ENCODE data around the gene HPCAL1.
A peak's percentile ranks its signal among the peaks of the same experiment; 100 is the strongest.
"Not testable (repeated sequence)": the region's sequence is repeated elsewhere in the genome, so short reads cannot be mapped to it uniquely, and the experiment has no call there.

HPCAL1 gene

DNA sequence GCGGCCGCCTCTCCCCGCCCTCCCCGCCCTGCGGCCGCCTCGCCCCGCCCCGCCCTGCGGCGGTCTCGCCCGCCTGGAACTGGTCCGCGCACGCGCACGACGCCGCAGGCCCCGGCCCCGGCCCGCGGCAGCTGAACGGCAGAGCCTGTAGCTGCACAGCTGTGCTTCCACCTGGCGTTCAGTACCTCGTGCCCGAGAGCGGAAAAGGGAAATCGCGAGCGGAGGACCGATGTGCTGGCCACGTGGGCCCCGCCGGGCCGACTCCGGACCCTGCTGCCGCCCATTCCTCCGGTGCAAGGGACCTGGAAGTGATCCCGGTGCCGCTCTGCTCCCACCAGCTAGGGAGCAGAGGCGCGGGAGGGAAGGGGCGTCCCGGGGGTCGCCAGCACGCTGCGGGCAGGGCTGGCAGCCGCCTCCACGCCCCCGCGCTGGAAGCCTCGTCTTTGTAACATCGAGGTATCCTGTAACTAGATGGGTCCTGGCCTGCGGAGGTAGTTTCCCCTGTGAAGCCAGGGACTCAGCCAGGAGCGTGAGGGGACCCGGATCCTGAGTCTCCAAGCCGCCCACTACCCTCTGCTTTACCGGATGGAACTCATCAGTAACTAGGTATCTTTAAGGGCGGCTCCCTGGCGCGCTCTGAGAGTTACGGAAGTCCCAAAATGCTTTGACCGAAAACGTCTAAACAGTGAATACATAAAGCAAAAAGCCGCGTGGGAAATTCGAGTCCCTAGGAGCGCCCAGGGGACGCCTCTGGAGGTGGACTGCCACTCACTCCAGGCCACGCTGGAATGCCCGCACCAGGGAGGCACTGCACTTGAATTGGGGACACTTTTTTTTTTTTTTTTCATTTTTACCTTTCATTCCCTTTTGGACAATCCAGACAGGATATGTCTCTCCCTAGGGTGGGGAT lies 146.1 kb downstream of the HPCAL1 start:
- no peak for DNase-seq

DNA sequence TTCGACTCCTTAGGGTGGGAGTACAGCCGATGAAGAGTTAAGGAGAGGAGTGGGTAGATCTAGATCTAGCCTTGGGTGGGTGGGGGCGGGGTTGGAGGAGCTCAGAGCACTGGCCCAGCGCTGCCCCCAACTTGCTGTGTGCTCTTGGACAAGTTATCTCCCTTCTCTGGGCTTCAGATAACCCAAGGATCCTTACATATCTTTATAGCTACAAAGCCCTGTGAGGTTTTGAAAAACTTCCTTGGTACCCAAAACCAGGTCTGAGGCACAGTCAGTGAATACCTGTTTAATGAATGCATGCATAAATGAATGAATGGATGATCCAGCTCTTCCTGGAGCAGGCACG lies 146.8 kb downstream of the HPCAL1 start:
- DNase-seq, result no peak

DNA sequence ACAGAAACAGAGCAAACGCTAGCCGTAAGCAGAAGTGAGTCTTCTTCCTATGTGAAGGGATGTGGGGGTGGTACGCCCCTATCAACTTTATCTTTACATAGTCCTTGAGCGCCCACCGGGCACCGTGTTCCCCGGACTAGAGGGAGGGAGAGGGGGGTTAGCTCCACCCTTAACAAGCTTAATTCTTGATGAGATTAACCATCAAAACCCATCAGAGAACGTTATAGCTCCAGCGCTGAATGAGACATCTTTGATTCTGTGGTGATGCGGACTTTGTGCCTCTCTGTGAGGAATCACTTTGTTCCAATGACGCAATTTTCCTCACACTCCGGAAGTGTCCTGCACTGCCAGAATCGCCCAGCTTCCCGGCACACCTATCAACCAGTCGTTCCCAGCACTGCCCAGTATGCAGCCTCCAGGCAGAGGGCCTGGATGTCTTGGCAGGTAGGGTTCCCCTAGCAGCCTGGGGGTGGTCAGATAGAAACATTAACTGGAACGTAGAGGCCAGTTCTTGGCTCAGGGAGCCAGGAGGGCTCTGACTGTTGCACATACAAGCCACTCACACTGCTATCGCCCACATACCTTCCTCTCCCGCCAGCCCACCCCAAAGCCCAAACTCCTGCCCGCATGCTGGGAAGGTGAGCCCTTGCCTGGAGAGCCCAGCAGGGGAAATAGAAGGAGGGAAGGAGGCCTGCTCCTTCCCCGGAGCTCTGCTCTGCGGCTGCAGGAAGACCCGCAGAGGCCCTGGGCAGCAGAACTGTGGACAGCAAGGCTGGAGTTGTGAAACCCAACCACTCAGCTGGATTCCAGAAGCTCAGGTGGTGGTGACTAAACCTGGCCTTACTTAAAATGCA lies 147.4 kb downstream of the HPCAL1 start:
- no peak for DNase-seq

DNA sequence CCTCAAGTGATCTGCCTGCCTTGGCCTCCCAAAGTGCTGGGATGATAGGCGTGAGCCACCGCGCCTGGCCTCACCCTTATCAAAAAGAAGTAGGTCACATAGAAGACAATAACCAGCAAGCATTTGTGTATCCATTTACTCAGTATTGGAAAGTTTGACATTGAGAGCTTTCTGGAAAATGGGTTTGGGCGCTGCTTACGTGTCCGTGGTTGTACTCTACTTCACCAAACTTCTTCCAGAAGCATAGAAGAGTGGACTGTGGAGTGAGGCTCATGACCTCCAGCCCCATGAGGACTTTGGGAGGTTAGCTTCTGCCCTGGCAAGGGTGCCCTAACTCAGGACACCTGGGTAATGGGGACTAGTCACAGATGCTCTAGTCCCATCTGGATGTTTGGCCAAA lies 149.1 kb downstream of the HPCAL1 start:
- no peak for DNase-seq

DNA sequence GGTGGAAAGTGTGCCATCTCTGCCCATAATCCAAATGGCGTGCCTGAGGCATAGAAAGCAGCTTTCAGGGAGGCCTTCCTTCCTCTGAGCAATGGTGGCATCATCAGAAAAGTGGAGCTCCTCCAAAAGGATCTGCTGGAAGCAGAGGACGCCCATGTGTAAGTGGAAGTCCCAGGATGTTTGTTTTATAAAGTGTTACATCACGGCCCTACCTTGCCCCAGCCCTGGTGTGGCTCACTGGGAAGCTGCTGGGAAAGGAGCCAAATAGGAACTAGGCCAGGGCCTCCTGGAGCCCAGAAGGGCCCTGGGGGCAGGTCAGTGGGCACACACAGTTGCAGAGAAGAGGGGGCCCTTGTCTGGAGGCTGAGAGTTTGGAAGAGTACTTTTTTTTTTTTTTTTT lies 149.6 kb downstream of the HPCAL1 start:
- peak; percentile 41 for DNase-seq

DNA sequence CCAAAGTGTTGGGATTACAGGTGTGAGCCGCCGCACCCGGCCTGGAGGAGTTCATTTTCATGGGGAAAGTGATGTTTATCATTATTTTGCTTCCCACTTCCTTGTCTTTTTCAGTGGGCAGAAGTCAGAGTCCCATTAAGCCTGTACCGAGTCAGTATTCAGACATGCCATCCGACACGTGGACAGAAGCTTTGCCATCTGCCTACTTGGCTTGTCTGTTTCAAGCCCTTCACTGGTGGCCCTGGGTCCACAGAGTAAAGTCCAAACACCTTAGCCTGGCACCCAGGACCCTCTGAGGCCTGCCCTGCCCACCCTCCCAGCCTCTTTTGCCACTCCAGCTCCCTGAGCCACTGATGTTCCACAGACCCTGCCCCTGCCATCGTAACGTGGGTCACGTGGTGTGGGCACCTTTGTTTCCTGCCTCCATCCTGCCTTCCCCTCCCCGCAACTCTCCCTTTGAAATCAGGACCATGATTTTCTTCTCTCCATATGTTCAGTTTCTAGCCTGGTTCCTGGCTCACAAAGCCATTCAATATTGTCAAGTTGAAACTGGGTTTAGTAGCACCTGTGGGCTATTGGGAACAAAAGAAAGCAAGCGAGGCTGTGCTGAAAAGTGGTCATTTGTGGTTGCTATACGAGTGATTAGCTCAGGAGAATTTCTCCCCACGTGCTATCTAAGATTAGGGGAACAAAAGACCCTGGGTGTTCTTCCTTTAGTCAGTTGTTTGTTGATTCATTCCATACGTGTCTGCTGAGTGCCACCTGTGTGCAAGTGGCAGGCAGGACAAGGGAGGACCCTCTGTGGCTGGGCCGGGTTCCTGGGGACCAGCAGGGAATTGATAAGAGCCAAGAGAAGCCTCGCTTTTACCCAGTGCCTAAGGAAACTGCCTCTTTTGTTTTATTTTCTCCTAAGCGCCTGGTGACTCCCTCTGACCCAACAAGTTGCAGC lies 150.5 kb downstream of the HPCAL1 start:
- DNase-seq, result no peak

DNA sequence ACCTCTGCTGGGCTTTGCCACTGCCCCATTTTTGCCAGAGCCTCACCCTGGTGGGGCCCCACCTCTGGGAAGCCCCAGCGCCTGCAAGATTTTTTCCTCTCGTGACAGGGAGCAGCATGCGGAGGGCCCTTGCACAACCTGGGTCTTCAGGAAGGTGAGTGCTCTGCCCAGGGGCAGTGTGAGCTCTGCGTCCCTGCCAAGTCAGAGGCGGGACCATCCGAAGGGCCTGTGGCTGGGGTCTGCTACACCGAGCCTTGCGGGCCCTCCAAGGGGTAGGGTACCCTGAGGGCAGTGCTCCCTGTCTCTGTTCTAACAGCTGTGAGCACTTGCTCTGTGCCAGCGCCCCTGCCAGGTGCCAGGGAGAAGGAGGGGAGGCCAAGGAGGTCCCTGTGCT lies 151.2 kb downstream of the HPCAL1 start:
- no peak for DNase-seq

DNA sequence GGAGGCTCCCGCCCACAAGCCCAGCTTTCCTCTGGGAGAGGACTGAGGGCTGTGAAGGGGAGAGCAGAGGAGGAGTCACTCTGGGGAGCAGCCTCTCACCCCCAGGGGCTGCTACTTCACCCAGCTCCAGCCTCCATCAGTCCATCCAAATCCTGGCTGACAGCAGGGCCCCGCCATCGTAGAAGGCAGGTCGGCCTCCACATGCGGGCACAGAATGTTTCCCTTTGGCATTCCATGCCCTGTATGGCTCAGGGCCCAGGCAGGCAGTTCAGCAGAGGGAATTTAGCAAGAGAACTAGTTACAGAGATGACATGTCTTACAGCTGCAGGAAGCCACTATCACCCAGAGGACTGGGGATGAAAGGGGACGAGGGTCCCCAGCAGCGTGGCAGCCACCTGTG lies 151.8 kb downstream of the HPCAL1 start:
- DNase-seq, result no peak

DNA sequence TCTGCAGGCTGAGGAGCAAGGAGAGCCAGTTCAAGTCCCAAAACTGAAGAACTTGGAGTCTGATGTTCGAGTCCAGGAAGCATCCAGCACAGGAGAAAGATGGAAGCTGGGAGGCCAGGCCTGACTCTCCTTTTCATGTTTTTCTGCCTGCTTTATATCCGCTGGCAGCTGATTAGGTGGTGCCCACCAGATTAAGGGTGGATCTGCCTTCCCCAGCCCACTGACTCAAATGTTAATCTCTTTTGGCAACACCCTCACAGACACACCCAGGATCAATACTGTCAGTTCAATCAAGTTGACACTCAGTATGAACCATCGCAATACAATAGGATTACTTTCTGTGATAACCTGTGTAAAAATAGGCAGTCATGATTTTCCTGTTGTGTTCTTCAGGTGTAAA lies 154.5 kb downstream of the HPCAL1 start:
- DNase-seq, result not testable (repeated sequence)

DNA sequence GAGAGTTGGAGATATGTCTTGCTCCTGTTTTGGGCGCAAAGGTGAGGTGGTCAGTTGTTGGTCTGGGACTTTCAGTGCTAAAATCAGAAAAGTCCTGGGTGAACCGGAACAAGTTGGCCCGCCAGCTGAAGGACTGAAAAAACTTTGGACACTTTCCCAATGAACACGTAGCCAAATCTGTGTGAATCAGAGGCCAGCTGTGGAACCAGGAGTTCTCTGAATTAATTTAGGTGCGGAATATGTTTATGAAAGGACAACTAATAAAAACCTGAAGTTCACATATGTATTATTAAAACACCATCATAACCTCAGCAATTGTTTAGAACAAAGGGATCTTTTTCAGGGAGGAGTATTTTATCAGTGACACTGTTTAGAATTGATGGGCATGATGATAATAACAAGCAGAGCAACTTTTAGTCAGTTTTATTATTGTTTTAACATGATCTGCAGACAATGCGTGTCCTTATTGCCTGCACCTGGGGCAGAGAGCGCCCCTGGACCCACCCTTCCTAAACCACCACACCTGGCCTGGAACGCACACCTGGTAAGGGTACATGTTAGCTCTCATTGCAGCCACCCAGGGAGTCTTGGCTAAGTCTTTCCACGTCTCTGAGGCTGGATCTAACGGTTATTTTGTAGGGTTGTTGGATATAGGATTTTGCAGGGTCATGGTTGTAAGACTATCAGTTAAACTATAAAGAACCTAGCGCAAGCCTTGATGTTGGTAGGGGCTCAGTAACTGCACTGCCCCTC lies 155.3 kb downstream of the HPCAL1 start:
- DNase-seq, result no peak

DNA sequence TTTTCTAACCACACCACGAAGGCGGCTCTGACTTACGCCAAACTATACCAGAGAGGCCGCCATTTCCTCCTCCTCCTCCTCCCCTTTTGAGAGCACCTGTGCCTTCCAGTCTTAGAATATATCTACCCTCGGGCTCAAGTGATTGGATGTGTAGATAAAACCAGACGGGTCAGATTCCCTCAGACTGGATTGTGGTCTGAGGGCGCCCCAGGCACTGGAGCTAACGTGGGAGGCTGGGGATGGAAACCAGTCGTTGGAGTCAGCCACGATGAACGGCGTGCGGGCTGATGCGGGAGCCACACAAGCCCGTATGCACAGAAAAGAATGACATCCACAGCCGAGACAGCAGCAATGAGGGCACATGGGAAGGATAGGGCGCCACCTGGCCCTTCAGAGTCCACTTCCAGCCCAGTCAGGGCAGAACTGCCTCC lies 157.7 kb downstream of the HPCAL1 start:
- no peak for DNase-seq

DNA sequence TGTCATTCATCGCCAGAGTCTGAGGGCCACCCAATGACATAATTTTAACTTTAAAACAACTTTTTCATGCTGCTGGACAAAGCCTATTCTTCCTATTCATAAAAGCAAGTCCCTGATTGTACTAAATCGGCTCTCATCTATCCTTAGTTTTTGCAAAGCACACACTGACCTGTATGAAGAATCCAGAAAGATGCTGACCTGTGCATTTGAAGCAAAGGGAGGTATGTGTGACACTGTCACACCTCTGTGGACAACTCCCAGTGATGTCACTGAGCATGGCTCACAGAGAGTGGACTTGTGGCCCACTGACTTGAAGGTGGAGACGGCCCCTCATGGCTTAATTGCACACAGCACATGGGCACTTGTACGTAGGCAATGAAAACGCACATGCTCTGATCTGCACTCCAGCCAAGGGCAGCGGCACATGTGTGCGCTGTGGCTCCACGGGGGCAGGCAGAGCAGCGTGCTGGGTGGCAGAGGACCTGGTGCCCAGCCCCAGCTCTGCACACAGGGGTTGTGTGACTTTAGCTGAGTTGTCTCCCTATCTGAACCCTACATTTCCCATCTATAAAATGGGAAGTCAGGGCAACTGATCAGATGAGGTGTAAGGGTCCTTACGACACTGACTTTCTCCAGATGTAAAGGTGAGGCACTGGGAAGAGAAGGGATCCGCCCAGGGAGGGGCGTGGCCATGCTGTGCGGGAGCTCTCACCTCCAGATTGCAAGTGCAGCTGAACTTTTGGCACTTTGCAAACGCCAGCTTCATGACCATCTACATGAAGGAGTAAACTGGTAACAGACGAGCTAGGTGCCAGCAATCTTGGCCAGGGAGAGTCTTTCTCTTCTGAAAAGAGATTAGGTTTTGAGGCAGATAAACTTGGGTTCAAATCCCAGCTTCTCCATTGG lies 159.7 kb downstream of the HPCAL1 start:
- DNase-seq, result no peak

DNA sequence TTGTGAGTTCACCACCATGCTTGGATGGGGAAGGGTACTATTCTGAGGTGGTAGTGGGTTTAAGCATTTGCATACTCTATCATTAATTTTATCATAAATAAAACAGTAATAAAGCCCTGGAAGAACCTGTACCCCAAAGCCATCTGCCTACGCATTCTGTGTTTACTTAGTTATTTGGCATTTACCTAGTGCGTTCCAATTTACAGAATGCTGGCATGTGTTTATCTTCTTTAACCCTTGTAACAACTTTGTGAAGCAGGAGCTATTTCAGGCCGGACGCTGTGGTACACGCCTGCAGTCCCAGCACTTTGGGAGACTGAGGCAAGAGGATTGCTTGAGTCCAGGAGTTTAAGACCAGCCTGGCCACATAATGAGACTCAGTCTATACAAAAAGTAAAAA lies 163.2 kb downstream of the HPCAL1 start:
- DNase-seq, result no peak

DNA sequence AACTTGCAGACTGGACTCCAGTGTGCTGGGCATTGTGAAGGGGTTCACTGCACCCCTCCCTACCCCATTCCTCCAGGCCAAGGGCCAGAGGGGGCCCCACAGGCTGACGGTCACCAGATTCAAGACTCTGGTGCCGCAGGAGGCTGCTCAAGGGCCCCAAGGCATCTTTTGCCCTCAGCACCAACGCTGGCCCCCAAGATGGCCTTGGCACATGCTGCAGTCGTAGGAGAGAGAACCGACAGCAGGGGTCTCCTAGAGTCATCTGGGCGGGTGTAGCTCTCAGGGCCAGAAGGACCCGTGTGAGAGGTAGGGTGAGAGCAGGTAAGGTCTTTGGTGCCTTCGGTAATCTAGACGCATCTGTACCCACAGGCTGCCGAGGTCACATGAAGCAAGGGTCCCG lies 164.1 kb downstream of the HPCAL1 start:
- no peak for DNase-seq

DNA sequence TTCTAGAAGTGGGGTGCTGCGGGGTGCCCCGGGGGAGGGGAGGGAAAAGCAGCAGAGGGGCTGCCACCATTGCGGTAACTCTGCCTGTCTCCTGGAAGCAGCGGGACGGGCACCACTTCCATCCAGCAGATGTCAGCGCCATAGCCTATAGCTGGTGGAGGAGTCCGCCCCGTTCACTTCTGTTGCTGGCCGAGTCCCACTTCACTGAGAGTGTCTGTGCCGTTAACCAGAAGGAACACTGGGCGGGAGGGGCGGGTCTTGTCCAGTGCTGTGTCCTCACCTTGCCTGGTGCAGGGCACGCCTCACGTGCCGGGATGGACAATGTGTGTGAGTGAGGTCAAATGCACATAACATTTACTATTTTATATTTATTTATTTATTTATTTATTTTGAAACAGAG lies 164.7 kb downstream of the HPCAL1 start:
- no peak for DNase-seq

DNA sequence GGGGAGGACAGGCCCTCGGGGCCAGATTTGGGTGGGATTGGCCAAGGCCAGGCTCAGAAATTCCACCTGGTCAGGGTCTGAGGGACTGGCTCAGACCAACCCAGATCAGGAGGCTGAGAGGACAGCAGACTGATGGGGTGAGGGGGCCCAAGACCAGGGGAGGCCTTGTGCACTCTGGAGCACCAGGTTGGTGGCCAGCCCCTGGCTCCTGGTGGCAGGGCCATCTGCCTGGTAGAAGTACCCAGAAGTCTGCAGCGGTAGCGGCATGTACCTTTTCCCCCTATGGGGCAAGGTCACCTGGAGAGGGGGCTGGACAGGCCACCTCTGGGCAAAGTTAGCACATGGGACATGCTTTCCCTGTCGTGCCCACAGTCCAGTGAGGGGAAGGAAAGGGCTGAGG lies 166.6 kb downstream of the HPCAL1 start:
- DNase-seq, result no peak

DNA sequence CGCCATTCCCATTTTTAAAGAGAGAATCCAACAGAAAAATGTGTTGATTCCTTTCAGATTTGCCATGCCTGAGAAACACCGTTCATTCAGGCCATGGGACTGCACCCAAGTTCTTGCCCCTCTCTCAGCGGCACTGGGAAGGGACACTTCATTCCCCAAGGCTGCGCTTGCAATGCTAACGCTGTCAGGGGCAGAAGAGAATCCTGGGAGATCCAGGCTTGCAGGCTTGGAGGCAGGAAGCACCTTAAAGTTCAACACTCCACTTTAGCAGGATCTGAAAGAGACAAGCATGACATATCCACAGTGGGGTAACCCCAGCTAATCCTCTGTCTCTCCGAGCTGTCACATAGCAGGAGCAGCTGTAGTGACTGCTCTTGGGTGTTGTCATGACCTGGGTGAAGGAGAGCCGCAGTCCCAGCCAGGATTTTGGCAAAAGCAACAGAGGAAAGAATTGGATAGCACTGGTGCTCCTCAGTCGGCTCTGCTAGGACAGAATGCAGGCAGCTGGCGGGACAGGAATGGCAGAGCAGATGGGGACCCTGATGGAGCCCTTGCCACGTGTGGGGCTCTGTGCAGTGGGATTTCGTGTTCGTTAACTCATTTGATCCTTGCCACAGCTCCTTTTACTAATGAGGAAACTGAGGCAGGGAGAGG lies 167.4 kb downstream of the HPCAL1 start:
- DNase-seq, result no peak

DNA sequence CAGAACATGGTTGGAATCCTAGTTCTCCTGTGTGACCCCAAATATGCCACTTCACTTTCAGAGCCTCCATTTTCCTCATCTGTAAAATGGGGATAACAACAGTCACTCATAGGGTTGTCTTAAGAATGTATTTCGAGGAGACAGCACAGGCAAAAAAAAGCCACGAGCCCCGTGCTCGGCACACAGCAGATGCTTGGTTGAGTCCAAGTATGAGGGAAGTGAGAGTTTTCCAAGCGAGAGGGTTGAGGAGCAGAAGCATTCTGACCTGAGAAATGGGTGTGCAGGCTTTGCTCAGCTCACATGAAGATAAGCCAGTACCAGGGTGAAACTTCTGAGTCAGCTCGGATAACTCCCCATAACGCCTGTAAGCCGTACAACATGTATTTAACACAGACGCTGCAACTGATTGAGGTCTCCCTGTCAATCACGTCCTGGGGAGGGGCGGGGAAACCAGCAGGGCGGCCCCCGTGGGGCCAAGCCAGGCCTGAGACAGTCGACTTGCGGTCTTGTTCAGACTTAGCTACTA lies 168.4 kb downstream of the HPCAL1 start:
- DNase-seq, result no peak

DNA sequence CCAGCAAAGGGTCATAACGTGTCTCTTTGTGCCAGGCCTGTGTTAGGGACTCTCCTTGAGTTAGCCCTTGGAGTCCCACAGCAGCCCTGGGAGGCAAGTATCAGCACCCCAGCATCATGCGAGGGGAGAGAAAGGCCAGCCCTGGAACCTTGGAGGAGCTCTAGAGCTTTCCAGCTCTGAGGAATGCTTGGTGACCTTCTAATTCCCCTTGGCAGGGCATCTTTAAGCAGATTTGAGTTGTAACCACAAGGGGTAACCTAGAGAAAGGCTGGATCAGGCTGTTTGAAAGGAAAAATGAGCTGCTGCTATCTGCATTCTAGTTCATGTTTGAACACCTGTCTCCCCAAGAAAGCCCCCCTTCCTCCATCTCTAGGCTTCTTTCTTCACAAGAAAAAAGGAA lies 169.3 kb downstream of the HPCAL1 start:
- DNase-seq, result no peak

DNA sequence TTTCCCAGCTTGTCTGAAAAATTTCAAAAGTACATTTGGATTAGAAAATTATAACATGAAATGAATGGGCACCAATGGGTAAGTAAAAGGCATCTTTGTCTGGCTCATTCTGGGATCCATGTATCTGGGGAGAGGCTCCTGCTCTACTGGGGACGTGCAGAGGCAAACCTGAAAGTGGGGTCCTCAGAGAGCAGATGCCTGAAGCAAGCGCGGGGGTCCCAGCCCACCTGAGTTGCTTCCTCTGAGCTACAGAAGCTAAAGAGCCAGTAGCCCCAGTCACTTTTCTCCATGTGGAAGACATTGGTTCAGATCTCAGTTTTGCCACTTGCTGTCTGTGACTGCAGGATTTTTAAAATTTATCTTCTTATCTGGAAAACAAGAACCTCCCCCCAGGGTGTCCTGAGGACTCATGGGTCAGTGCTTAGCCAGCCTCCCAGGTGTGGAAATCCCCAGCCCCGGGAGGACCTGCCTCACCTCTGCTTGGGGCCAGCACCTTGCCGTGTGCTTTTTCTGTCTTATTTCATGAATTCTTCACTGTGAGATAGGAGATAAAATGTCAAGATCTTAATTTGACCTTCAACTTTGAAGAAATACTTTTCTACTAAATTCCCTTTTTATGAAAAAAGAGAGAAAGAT lies 170.5 kb downstream of the HPCAL1 start:
- no peak for DNase-seq

All from kidney glomerular epithelial cell (primary cell).